IPS DF 6.9 (cell line): ENCODE data around the gene CPOX.

Experiments used
- DNase-seq: peaks from one replicate; pipeline ENCODE4 v3.0.0-alpha.2; 2013; ENCODE audit warnings: low read depth, low spot score
- H3K27ac ChIP-seq: one replicate; pipeline ENCODE4 v1.5.1; 2013; ENCODE audit warnings: low read length, control low read depth
- H3K27me3 ChIP-seq: 2 replicates; pipeline ENCODE4 v1.6.1; 2013; ENCODE audit warnings: mild to moderate bottlenecking, low read length; ENCODE audit not compliant: control insufficient read depth, insufficient read depth
- H3K36me3 ChIP-seq: 2 replicates; pipeline ENCODE4 v1.6.1; 2013; ENCODE audit warnings: low read length; ENCODE audit not compliant: control insufficient read depth, insufficient read depth
- H3K4me1 ChIP-seq: 2 replicates; pipeline ENCODE4 v1.6.1; 2013; ENCODE audit warnings: low read length; ENCODE audit not compliant: control insufficient read depth, insufficient read depth
- H3K4me3 ChIP-seq: 2 replicates; pipeline ENCODE4 v1.5.1; 2013; ENCODE audit warnings: mild to moderate bottlenecking, low read length
- H3K9me3 ChIP-seq: 2 replicates; pipeline ENCODE4 v1.6.1; 2013; ENCODE audit warnings: low read length, inconsistent platforms; ENCODE audit not compliant: control insufficient read depth, insufficient read depth
- WGBS: extraction: QIAGEN DNeasy Blood & Tissue Kit; methylation state at CpG from one replicate; pipeline ENCODE4 v1.1.7; 2013; ENCODE audit warnings: mixed read lengths, missing lambda C conversion rate; ENCODE audit not compliant: insufficient read length, insufficient coverage; 5-methylcytosine and 5-hydroxymethylcytosine counted together

The CPOX gene

DNA sequence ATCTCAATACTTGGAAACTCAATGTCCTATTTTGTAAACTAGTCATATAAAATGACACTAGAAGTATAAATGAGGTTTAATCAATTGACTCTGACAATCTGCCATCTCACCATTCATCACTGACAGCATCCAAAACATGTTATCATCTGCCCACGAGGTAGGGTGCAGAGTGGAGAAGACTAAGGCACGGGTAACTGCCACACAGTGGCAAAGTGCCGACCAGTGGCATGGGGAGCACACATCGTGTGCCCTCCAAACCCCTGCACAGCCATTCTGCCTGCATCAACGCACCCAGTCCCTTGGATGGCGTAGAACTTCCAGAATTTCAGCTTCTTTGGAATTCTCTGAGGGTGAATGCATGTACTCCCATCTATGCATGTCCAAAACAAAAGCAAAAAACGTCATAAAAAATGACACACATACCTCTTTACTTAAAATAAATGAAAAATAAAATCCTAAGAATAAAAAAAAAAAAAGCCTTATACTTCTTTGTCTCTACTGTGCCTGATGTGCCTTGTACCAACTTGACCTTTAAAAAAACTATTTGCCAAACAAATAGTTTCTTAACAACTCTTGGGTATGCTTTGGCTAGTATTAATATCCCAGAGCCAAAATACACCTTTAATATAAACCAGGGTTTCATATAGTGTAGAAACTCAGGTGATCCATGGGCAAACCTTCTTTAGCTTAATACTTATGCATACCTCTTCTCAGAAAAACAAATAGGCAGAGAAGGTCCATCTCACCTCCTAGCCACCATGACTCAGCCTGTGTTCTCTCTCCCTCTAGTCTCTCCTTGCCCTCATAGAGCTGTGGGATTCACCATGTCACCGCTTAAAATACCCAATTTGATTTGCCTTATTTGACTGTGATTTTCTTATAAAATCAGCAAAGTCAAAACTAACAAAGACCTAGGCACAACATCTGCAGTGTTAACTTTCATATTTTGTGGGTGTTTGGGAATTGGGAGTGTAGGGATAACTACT, 12.7 kb downstream of the CPOX start:
- Histone ChIP-seq H3K27ac (no peak overlapping the region), H3K9me3 (no peaks in the 10 kb centered on the region), H3K4me3 (no peak overlapping the region), H3K4me1 (no peaks in the 10 kb centered on the region), H3K27me3 (no peaks in the 10 kb centered on the region), H3K36me3 (peaks cover 13% of the 10 kb centered on the region)
- WGBS, result no CpG with 5 or more reads among the region's 8 CpGs
- no peak for DNase-seq

DNA sequence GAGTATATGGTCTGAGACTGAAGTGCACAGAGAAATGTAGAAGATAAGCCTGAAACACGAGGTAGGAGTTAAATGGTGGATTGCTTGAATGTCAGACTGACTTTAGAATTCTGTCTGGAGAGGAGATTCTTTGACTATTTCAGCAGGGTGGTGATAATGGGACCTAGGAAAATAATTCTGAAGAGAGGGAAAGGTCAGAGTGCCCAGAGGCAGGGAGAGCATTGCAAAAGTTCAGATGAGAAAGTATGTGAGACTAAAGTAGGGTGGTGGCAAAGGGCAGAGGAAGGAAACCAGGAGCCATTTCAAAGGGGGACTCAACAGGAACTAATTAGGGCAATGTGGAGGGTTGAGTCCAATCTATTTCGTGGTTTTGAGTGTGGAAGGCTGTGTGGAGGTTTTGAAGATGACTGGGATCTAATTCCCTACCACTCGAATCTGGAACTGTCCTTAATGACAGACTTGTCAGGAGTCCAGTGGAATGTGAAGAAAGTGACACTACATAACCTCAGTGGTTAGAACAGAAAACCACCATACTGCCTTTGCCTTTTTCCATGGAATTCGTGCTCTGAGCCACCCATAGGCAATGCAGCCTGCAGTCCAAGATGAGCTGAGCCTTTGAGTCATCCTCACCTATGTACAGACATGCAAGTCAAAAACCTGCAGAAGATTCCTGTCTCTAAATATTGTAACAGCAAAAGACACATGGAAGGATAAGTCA, 16.1 kb downstream of the CPOX start:
- WGBS, result no CpG with 5 or more reads among the region's 4 CpGs
- H3K27me3 ChIP-seq, result no peaks in the 10 kb centered on the region

DNA sequence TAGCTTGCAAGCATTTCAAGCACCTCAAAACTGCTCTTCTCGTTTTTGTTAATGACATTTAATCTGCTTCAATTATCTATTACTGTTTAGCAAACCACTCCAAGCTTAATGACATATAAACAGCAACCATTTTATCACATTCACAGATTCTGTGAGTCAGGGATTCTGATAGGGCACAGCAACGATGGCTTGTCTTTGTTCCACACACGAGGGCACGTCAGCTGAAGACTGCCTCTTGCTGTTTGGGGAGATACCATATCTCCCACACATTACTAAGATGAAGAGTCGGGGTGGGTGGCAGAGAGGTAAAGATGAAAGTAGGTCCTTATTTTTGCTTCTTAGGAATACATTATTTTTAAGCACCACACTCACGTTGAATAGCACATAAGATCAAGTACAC, 19.3 kb downstream of the CPOX start:
- H3K27me3 ChIP-seq, result no peaks in the 10 kb centered on the region
- H3K4me3 ChIP-seq, result no peak overlapping the region
- no CpG with 5 or more reads among the region's 6 CpGs for WGBS
- no peak overlapping the region for H3K27ac ChIP-seq
- no peaks in the 10 kb centered on the region for H3K4me1 ChIP-seq
- peaks cover 3% of the 10 kb centered on the region; the same call in 1 of the 2 replicates for H3K36me3 ChIP-seq
- DNase-seq, result no peak
- no peaks in the 10 kb centered on the region for H3K9me3 ChIP-seq

More for the DNA sequence above, 16.1 kb downstream of the CPOX start:
- no peak for DNase-seq
- Histone ChIP-seq H3K27ac (no peak overlapping the region), H3K4me3 (no peak overlapping the region), H3K36me3 (peaks cover 7% of the 10 kb centered on the region), H3K9me3 (no peaks in the 10 kb centered on the region), H3K4me1 (no peaks in the 10 kb centered on the region)

DNA sequence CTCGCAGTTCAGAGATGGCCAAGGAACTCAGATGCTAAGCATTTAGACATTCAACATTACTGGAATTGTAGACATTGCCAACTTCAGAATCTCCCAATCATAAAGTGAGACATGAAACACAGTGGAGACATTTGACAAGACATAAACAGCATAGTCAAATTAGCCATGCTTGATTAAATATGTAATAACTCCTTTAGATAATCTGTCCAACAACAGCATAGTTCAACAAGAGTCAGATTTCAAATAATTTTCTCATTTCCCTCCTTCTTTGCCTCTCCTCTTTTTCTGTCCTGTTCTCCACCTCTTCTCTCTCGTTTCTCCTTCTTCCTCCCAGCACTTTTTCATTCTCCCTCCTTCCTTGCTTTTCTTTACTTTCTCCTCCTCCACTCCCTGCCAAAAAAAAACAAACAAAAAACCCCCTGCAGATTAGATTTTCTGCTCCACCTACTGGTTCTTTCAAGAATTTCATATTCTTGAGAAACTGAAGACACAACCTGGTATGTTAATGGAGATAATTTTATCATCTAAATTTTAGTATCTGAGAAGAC, 20.2 kb downstream of the CPOX start:
- Histone ChIP-seq H3K9me3 (no peaks in the 10 kb centered on the region), H3K4me3 (no peak overlapping the region), H3K27me3 (no peaks in the 10 kb centered on the region), H3K36me3 (peaks cover 3% of the 10 kb centered on the region; the same call in 1 of the 2 replicates), H3K4me1 (no peaks in the 10 kb centered on the region), H3K27ac (no peak overlapping the region)
- no CpG with 5 or more reads among the region's 2 CpGs for WGBS
- DNase-seq, result no peak

DNA sequence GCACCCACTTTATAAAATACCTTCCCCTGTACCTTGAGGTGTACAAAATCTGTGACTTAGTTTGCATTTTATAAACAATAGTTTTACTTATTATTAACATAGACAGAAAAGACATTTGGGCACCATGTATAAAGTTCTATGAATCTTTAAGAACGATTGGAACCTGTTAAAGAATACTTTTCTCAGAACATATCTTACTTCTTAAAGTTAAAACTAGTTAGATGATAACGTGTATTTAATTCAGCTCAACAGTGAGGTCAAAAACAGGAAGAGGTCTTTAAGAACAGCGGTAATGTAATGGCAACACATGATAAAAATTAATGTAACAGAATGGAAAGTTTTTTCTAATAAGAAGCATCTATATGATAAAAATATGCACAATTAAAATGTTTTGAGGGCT, 25.0 kb downstream of the CPOX start:
- no CpG with 5 or more reads among the region's 3 CpGs for WGBS
- H3K27me3 ChIP-seq, result no peaks in the 10 kb centered on the region
- no peaks in the 10 kb centered on the region for H3K36me3 ChIP-seq
- no peak for DNase-seq
- H3K9me3 ChIP-seq, result no peaks in the 10 kb centered on the region
- no peak overlapping the region for H3K27ac ChIP-seq
- H3K4me3 ChIP-seq, result no peak overlapping the region
- H3K4me1 ChIP-seq, result no peaks in the 10 kb centered on the region

DNA sequence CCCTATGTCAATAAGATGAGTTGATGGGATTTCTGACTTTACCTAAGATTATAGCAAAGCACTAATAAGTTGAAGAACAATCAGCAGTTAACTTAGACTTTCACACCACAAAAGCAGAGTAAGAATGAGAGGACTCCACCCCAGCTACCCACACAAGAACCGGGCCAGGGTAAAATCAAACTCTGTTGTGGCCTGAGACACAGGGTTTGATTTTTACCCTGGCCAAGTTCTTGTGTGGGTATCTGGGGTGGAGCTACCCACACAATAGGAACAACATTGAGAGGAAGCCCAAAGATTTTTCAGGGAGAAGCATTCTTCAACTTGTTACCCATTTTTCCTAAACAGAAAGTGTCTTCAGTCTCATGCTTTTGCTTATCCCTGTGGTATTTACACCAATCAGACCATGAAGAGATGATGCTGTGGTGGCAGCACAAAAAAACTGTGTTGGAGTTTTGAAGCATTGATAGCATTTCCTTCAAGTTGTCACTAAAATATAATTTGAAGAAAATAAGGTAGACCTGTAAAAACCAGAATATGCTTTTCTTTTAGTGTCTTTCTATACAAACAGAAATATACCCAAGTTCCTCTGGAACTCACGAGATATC, 25.6 kb downstream of the CPOX start:
- Histone ChIP-seq H3K36me3 (no peaks in the 10 kb centered on the region), H3K4me1 (no peaks in the 10 kb centered on the region), H3K9me3 (no peaks in the 10 kb centered on the region), H3K27me3 (no peaks in the 10 kb centered on the region), H3K4me3 (no peak overlapping the region), H3K27ac (no peak overlapping the region)
- DNase-seq, result no peak
- no CpG with 5 or more reads among the region's 2 CpGs for whole genome bisulfite sequencing

DNA sequence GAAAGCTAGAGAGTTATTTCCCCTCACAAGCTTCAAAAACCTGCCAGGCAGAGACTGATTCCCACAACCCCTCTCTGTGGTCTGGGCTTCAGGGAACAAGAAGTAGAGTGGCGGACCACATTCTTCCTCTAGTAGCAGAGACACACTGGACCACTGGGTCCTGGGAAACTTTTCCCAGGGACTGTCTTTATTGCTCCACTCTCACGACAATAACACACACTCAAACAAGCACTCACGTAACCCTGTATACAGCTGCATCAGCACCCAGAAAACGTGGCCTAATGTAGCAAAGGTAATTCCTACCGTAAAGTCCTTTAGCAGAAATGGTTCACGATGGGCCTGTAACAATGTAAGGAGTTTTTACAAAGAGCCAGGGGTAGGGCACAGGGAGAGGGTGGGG, 27.6 kb downstream of the CPOX start:
- Histone ChIP-seq H3K4me1 (no peaks in the 10 kb centered on the region), H3K9me3 (no peaks in the 10 kb centered on the region), H3K36me3 (no peaks in the 10 kb centered on the region), H3K27ac (no peak overlapping the region), H3K4me3 (no peak overlapping the region), H3K27me3 (no peaks in the 10 kb centered on the region)
- no CpG with 5 or more reads among the region's 6 CpGs for WGBS
- no peak for DNase-seq

DNA sequence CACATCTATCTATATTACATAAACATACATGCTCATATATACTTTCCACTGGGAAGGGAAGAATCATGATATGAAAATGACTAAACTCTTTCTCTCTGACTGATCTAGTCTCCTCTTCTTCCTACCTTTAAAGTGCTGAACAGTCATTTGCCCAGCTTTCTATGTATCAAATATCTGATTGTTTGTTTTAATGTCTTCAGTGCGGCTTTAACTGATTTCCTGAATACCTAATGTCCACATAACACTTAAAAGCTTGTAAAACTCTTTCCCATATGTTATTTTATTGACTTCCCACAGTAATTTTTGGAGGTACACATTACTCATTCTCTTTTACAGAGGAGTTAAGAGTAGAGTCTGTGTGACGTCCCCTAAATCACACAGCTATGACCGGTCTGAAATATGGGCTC, 28.2 kb downstream of the CPOX start:
- DNase-seq, result no peak
- H3K4me3 ChIP-seq, result no peak overlapping the region
- H3K4me1 ChIP-seq, result no peaks in the 10 kb centered on the region
- no peaks in the 10 kb centered on the region for H3K27me3 ChIP-seq
- H3K9me3 ChIP-seq, result no peaks in the 10 kb centered on the region
- WGBS, result no CpG with 5 or more reads among the region's 3 CpGs
- no peak overlapping the region for H3K27ac ChIP-seq
- H3K36me3 ChIP-seq, result no peaks in the 10 kb centered on the region

DNA sequence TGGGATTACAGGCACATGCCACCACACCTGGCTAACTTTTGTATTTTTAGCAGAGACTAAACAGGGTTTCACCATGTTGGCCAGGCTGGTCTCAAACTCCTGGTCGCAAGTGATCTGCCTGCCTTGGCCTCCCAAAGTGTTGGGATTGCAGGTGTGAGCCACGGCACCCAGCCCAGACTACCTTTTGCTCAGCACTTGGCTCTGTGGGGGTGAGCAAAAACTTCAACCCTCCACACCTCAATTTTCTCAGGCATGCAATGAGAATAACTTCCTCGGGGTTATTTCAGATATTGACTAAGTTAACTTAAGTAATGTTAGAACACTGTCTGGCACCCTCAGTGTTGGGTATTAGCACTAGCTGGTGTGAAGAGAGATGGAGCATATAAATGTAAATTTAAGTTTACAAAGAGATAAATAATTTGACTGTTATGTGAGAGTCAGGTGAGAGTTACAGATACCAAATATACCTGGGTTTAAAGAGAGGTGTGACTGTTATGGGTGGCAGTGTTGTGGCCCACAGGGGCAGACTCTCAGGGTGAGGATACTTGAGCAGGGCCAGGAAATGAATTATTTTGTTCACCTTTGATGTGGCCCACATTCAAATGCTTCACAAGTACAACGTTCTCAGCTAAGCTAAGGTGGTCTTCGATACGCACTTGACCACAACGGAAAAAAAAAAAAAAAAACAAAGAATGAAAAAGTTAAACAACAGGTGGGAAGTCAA, 29.0 kb downstream of the CPOX start:
- H3K27ac ChIP-seq, result no peak overlapping the region
- H3K4me3 ChIP-seq, result no peak overlapping the region
- no peak for DNase-seq

More for the DNA sequence above, 29.0 kb downstream of the CPOX start:
- Histone ChIP-seq H3K27me3 (no peaks in the 10 kb centered on the region), H3K4me1 (no peaks in the 10 kb centered on the region), H3K9me3 (no peaks in the 10 kb centered on the region), H3K36me3 (no peaks in the 10 kb centered on the region)
- WGBS, result no CpG with 5 or more reads among the region's 7 CpGs
